ENCODE data around the gene FAAP20. TPM values are rescaled to one million over a fixed set of nuclear protein-coding genes. Genes with fewer than 3 reads are reported as not detected.

The FAAP20 gene
- total and polyA plus RNA-seq, 2 of the 8 experiments (the other 6 are each of a cell fraction or from before 2014, with no cell fraction given) = 58.4 to 99.8 TPM

DNA sequence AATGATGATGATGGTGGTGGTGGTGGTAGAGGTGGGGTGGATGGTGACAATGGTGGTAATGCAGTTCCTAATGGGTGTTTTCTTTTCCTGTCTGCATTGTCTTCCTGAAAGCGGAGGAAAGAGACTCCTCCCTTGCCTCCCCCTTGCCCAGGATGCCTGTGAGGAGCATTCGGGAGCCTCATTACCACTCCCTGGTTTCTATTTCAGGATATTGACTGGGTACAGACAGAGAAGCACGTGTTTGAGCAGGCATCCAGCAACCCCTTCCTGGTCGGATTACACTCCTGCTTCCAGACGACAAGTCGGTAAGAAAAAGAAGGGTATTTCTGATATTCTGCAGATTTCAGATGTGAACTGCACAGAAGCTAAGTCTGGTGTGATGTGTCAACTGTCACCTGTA, 38.8 kb downstream of the FAAP20 start (continued):
- TF ChIP-seq SUZ12 (IDR thresholded peaks at IDR 0.05; ENCODE audit: low read length) = no peak
- no peak for TF ChIP-seq YY1 (IDR thresholded peaks at IDR 0.05; ENCODE audit: low read depth, low read length)

All from H1 (cell line).